Esophagus muscularis mucosa (tissue), 3 donors: ENCODE data around the gene OBSCN.

Source experiments
- POLR2A ChIP-seq: fragments of 450-650 bp; IDR thresholded peaks from one replicate; pipeline ENCODE4 v1.6.1; 2017; ENCODE audit warnings: antibody characterized with exemption, moderate library complexity, mild to moderate bottlenecking, low read depth
- POLR2AphosphoS5 ChIP-seq, 2 donors: sonication (generic); formaldehyde crosslinking; IDR thresholded peaks; one replicate each; pipeline ENCODE4 v1.6.1; 2017; ENCODE audit warnings: antibody characterized with exemption in 2 of 2
- TF ChIP-seq, protein P1 (sequence below), 3 experiments: fragments of 200-600 bp in 2 of 3; fragments of 450-650 bp in 1 of 3; sonication (generic) in 2 of 3; IDR thresholded peaks; one replicate each; pipeline ENCODE4 v1.5.1; 2017 to 2019; ENCODE audit warnings: antibody characterized with exemption in 3 of 3, mild to moderate bottlenecking in 2 of 3, moderate library complexity in 1 of 3

DNA sequence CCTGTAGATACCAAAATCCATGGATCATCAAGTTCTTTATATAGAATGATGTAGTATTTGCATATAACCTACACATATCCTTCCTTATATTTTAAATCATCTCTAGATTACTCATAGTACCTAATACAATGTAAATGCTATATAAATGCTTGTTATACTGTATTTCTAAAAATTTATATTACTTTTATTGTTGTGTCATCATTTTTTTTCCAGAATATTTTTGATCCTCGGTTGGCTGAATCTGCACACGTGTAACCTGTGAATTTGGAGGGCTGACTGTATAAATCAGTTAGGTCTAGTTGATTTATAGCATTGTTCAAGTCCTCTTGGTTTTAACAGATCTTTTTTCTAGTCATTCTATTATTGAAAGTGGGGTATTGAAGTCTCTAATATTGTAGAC is 23.3 kb downstream of the OBSCN start:
- TF ChIP-seq POLR2A (no peak), POLR2AphosphoS5 (IDR thresholded peaks at IDR 0.05) (no peak)
- TF ChIP-seq, protein P1, sequence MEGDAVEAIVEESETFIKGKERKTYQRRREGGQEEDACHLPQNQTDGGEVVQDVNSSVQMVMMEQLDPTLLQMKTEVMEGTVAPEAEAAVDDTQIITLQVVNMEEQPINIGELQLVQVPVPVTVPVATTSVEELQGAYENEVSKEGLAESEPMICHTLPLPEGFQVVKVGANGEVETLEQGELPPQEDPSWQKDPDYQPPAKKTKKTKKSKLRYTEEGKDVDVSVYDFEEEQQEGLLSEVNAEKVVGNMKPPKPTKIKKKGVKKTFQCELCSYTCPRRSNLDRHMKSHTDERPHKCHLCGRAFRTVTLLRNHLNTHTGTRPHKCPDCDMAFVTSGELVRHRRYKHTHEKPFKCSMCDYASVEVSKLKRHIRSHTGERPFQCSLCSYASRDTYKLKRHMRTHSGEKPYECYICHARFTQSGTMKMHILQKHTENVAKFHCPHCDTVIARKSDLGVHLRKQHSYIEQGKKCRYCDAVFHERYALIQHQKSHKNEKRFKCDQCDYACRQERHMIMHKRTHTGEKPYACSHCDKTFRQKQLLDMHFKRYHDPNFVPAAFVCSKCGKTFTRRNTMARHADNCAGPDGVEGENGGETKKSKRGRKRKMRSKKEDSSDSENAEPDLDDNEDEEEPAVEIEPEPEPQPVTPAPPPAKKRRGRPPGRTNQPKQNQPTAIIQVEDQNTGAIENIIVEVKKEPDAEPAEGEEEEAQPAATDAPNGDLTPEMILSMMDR (IDR thresholded peaks at IDR 0.05) = no peak
